HL-60 (cell line): ENCODE data around the gene CABLES2.

ENCODE experiments used
- CTCF ChIP-seq: IDR thresholded peaks from one replicate; pipeline ENCODE4 v1.5.1; 2011; ENCODE audit warnings: low read length, control low read depth, inconsistent platforms; ENCODE audit not compliant: insufficient read depth
- GABPA ChIP-seq: IDR thresholded peaks from 2 replicates; pipeline ENCODE4 v1.6.1; 2012; ENCODE audit warnings: low read depth
- POLR2AphosphoS5 ChIP-seq: IDR thresholded peaks from 2 replicates; pipeline ENCODE4 v1.6.1; 2012; ENCODE audit warnings: low read depth
- REST ChIP-seq: IDR thresholded peaks from 2 replicates; pipeline ENCODE4 v1.6.1; 2012; ENCODE audit warnings: low read depth; ENCODE audit not compliant: insufficient replicate concordance
- SPI1 ChIP-seq: IDR thresholded peaks from 2 replicates; pipeline ENCODE4 v1.6.1; 2012; ENCODE audit warnings: low read depth, mild to moderate bottlenecking, borderline replicate concordance

GRCh38 chr20:62345681-62346370, 61.3 kb downstream of the CABLES2 start:
- TF ChIP-seq CTCF = no peak
- TF ChIP-seq POLR2AphosphoS5 = no peak
- TF ChIP-seq REST = no peak
- no peak for TF ChIP-seq GABPA
- no peak for TF ChIP-seq SPI1
